ENCODE measurements around the gene MICU1. TPM values are rescaled to one million over a fixed set of nuclear protein-coding genes. Genes with fewer than 3 reads are reported as not detected.
"Not testable (repeated sequence)": the region's sequence is repeated elsewhere in the genome, so short reads cannot be mapped to it uniquely, and the experiment has no call there.

Gene MICU1
- total RNA-seq, 1 donor from 2014 or later, result 79.8 TPM

- H3K4me2 ChIP-seq, result no peak overlapping the region
- no peaks in the 10 kb centered on the region for H3K27me3 ChIP-seq
- peaks cover 4% of the 10 kb centered on the region for H3K4me1 ChIP-seq
- no peak overlapping the region for H2AFZ ChIP-seq (replicated peaks)
- DNase-seq (ENCODE audit: low spot score), result no peak
- H3K4me3 ChIP-seq, result no peak overlapping the region
- Mint-ChIP-seq H3K4me1 (peaks cover 23% of the 10 kb centered on the region), H3K27ac (no peak overlapping the region), H3K9me3 (no peaks in the 10 kb centered on the region), H3K27me3 (ENCODE audit: insufficient read depth, low read depth) (no peaks in the 10 kb centered on the region), H3K4me3 (no peak overlapping the region), H3K36me3 (peaks cover 6% of the 10 kb centered on the region)
- H3K27ac ChIP-seq, result no peak overlapping the region
- no peak overlapping the region for H3K9ac ChIP-seq
- no peaks in the 10 kb centered on the region for H3K36me3 ChIP-seq
- H3K9me3 ChIP-seq (ENCODE audit: low read depth), result no peaks in the 10 kb centered on the region
- no peaks in the 10 kb centered on the region for H3K79me2 ChIP-seq (ENCODE audit: low read depth)
- peaks cover 6% of the 10 kb centered on the region for H3F3A ChIP-seq (ENCODE audit: low read depth)
- H4K20me1 ChIP-seq (ENCODE audit: low read depth), result no peaks in the 10 kb centered on the region
- TF ChIP-seq EZH2phosphoT487 (IDR thresholded peaks at IDR 0.05), result no peak
Observed at GRCh38 chr10:72388062-72388461, 237.8 kb downstream of the MICU1 start.

GRCh38 chr10:72386916-72387586 lies 238.8 kb downstream of the MICU1 start:
- no peak for DNase-seq (ENCODE audit: low spot score)
- Mint-ChIP-seq H3K4me3 (no peak overlapping the region), H3K27me3 (ENCODE audit: insufficient read depth, low read depth) (no peaks in the 10 kb centered on the region), H3K4me1 (peaks cover 23% of the 10 kb centered on the region), H3K27ac (no peak overlapping the region), H3K36me3 (peaks cover 2% of the 10 kb centered on the region), H3K9me3 (no peaks in the 10 kb centered on the region)
- TF ChIP-seq EZH2 (IDR thresholded peaks at IDR 0.05) (no peak), EZH2phosphoT487 (IDR thresholded peaks at IDR 0.05) (no peak)
- TF ChIP-seq, protein P1, sequence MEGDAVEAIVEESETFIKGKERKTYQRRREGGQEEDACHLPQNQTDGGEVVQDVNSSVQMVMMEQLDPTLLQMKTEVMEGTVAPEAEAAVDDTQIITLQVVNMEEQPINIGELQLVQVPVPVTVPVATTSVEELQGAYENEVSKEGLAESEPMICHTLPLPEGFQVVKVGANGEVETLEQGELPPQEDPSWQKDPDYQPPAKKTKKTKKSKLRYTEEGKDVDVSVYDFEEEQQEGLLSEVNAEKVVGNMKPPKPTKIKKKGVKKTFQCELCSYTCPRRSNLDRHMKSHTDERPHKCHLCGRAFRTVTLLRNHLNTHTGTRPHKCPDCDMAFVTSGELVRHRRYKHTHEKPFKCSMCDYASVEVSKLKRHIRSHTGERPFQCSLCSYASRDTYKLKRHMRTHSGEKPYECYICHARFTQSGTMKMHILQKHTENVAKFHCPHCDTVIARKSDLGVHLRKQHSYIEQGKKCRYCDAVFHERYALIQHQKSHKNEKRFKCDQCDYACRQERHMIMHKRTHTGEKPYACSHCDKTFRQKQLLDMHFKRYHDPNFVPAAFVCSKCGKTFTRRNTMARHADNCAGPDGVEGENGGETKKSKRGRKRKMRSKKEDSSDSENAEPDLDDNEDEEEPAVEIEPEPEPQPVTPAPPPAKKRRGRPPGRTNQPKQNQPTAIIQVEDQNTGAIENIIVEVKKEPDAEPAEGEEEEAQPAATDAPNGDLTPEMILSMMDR (IDR thresholded peaks at IDR 0.05), result no peak
- no peaks in the 10 kb centered on the region for H4K20me1 ChIP-seq (ENCODE audit: low read depth)
- H2AFZ ChIP-seq (replicated peaks), result no peak overlapping the region
- H3K9me3 ChIP-seq (ENCODE audit: low read depth), result no peaks in the 10 kb centered on the region
- no peak overlapping the region for H3K9ac ChIP-seq
- no peak overlapping the region for H3K4me3 ChIP-seq
- no peak overlapping the region for H3K4me2 ChIP-seq
- H3F3A ChIP-seq (ENCODE audit: low read depth), result peaks cover 6% of the 10 kb centered on the region
- no peaks in the 10 kb centered on the region for H3K36me3 ChIP-seq
- H3K27ac ChIP-seq, result no peak overlapping the region
- H3K79me2 ChIP-seq (ENCODE audit: low read depth), result no peaks in the 10 kb centered on the region
- peaks cover 4% of the 10 kb centered on the region for H3K4me1 ChIP-seq
- no peaks in the 10 kb centered on the region for H3K27me3 ChIP-seq

GRCh38 chr10:72385724-72386123 lies 240.2 kb downstream of the MICU1 start:
- Histone ChIP-seq H3F3A (ENCODE audit: low read depth) (peaks cover 14% of the 10 kb centered on the region), H3K9me3 (ENCODE audit: low read depth) (no peaks in the 10 kb centered on the region), H3K4me3 (no peak overlapping the region), H3K9ac (no peak overlapping the region), H2AFZ (replicated peaks) (no peak overlapping the region), H3K4me2 (no peak overlapping the region), H3K36me3 (no peaks in the 10 kb centered on the region), H3K27ac (no peak overlapping the region), H3K4me1 (peaks cover 13% of the 10 kb centered on the region), H3K79me2 (ENCODE audit: low read depth) (no peaks in the 10 kb centered on the region), H4K20me1 (ENCODE audit: low read depth) (no peaks in the 10 kb centered on the region), H3K27me3 (no peaks in the 10 kb centered on the region)
- Mint-ChIP-seq H3K9me3 (no peaks in the 10 kb centered on the region), H3K36me3 (peaks cover 1% of the 10 kb centered on the region), H3K4me3 (no peak overlapping the region), H3K27me3 (ENCODE audit: insufficient read depth, low read depth) (no peaks in the 10 kb centered on the region), H3K4me1 (peaks cover 34% of the 10 kb centered on the region), H3K27ac (no peak overlapping the region)
- no peak for TF ChIP-seq EZH2 (IDR thresholded peaks at IDR 0.05)
- TF ChIP-seq, protein P1 (IDR thresholded peaks at IDR 0.05), result no peak
- no peak for TF ChIP-seq EZH2phosphoT487 (IDR thresholded peaks at IDR 0.05)
- no peak for DNase-seq (ENCODE audit: low spot score)

DNA sequence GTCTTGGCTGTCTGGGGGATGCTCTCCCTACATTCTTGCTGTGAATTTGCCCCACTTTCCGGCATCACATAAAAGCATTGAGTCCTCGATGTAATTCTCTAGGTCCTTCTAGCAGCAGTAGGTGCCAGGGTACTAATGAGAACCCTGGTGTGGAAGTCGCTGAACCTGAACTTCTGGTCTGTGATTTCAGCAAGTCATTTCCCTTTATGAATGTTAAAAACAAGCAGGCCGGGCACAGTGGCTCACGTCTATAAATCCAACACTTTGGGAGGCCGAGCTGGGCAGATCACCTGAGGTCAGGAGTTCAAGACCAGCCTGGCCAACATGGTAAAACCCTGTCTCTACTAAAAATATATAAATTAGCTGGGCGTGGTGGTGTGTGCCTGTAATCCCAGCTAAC lies 240.9 kb downstream of the MICU1 start:
- not testable (repeated sequence) for H3K4me3 Mint-ChIP-seq; H2AFZ ChIP-seq (replicated peaks); H4K20me1 ChIP-seq (ENCODE audit: low read depth); H3K4me2 ChIP-seq; H3K27ac Mint-ChIP-seq; H3K36me3 Mint-ChIP-seq; H3K36me3 ChIP-seq; H3K27ac ChIP-seq; H3K27me3 Mint-ChIP-seq (ENCODE audit: insufficient read depth, low read depth); H3K9ac ChIP-seq; H3K4me3 ChIP-seq; H3K79me2 ChIP-seq (ENCODE audit: low read depth); H3K9me3 Mint-ChIP-seq; DNase-seq (ENCODE audit: low spot score); H3K9me3 ChIP-seq (ENCODE audit: low read depth); H3K27me3 ChIP-seq
- peaks cover 40% of the 10 kb centered on the region for H3K4me1 Mint-ChIP-seq
- Histone ChIP-seq H3K4me1 (peaks cover 21% of the 10 kb centered on the region), H3F3A (ENCODE audit: low read depth) (peaks cover 21% of the 10 kb centered on the region)

Data from neural progenitor cell (in vitro differentiated cells).